ENCODE results near the gene CD300E.

Gene CD300E

DNA sequence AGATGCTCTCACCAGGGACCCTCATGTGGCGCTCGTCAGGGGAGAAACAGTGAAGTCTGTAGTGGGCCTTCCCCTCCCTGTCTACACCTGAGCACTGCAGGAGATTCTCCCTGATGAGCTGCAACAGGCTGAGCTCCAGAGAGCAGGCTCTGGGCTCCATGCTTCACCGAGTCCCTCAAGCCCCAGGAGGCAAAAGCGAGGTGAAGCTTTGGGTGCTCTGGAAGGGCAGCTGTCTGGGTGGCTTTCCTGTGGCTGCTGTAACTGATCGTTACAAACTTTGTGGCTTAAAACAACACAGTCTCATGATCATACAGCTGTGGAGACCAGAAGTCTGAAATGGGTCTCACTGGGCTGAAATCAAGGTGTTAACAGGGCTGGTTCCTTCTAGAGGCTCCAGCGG is 19.3 kb downstream of the CD300E start:
- TF ChIP-seq, protein P1, sequence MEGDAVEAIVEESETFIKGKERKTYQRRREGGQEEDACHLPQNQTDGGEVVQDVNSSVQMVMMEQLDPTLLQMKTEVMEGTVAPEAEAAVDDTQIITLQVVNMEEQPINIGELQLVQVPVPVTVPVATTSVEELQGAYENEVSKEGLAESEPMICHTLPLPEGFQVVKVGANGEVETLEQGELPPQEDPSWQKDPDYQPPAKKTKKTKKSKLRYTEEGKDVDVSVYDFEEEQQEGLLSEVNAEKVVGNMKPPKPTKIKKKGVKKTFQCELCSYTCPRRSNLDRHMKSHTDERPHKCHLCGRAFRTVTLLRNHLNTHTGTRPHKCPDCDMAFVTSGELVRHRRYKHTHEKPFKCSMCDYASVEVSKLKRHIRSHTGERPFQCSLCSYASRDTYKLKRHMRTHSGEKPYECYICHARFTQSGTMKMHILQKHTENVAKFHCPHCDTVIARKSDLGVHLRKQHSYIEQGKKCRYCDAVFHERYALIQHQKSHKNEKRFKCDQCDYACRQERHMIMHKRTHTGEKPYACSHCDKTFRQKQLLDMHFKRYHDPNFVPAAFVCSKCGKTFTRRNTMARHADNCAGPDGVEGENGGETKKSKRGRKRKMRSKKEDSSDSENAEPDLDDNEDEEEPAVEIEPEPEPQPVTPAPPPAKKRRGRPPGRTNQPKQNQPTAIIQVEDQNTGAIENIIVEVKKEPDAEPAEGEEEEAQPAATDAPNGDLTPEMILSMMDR (IDR thresholded peaks at IDR 0.05; ENCODE audit: control insufficient read depth, insufficient read depth, low read depth, low read length, missing control alignments) = no peak
- DNase-seq (ENCODE audit: low read depth) = no peak
- H3K4me3 ChIP-seq (ENCODE audit: control insufficient read depth, low read depth, low read length) = no peak overlapping the region

DNA sequence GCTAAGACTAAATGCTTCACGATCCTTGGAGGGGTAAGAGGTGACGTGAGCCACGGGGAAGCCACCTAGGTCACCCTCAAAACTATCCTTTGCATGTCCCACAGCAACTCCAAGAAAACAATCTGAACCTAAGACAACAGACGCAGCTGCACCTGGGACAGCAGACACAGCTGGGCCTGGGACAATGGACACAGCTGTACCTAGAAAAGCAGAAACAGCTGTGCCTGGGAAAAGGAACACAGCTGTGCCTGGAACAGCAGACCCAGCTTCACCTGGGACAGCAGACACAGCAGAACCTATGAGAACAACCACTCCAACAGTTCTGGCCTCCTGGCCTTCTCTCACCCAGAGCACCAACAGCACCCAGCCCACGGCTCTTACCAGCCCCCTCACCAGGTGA is 19.8 kb downstream of the CD300E start:
- TF ChIP-seq, protein P1 (IDR thresholded peaks at IDR 0.05; ENCODE audit: control insufficient read depth, insufficient read depth, low read depth, low read length, missing control alignments) = no peak
- no peak overlapping the region for H3K4me3 ChIP-seq (ENCODE audit: control insufficient read depth, low read depth, low read length)
- no peak for DNase-seq (ENCODE audit: low read depth)

DNA sequence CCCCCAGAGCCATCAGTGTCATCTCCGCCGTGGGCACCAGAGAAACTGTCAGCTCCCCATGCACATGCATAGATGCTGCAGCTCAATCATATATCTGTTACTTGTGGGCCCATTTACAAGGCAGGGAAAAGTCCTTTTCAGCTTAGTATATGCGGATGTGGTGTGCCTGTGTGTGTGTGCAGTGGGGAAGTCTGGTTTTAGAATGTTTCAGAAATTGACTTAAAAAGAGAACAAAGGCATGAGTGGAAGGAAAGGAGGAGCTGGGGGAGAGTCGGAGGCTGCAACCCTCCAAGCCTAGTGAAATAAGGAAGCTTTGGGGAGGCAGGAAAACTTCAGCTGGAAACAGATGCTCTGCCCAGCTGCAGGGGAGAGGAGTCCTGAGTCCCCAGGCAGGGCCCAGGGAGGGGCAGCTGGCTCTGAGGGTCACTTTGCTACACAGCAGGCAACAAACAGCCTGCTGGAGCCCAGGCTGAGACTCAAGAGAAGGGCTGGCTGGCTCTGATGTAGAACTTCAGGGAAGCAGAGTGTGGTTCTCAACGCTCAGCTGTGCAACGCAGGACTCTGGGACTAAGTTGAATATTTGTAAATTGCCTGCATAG is 20.4 kb downstream of the CD300E start:
- H3K4me3 ChIP-seq (ENCODE audit: control insufficient read depth, low read depth, low read length) = no peak overlapping the region
- DNase-seq (ENCODE audit: low read depth) = no peak
- TF ChIP-seq, protein P1 (IDR thresholded peaks at IDR 0.05; ENCODE audit: control insufficient read depth, insufficient read depth, low read depth, low read length, missing control alignments) = no peak

DNA sequence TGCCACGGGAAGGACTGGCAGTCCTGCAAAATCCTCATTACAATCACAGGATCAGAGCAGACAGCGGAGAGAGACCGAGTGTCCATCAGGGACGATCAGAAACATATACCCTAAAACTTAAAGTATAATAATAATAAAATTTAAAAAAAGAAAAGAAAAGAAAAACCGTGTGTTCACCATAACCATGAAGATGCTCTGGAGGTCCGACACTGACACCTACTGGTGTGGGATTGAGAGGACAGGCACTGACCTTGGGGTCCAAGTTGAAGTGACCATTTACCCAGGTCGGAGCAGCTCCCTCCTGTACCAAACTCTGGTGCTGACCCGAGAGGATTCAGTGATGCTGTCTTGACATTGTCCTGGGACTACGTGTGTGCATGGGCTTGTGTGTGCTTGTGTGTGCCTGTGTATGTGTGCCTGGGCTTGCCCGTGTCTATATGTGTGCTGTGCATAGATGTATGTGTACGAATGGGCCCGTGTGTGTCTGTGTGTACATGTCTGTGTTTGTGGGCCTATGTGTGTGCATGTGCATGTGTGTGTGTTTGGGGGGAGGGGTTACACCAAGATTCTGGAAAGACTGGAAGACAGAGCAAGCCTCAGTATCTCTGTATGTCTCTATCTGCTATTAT is 21.5 kb downstream of the CD300E start:
- DNase-seq (ENCODE audit: low read depth) = no peak
- TF ChIP-seq, protein P1 (IDR thresholded peaks at IDR 0.05; ENCODE audit: control insufficient read depth, insufficient read depth, low read depth, low read length, missing control alignments) = peak; percentile 70
- H3K4me3 ChIP-seq (ENCODE audit: control insufficient read depth, low read depth, low read length) = no peak overlapping the region

DNA sequence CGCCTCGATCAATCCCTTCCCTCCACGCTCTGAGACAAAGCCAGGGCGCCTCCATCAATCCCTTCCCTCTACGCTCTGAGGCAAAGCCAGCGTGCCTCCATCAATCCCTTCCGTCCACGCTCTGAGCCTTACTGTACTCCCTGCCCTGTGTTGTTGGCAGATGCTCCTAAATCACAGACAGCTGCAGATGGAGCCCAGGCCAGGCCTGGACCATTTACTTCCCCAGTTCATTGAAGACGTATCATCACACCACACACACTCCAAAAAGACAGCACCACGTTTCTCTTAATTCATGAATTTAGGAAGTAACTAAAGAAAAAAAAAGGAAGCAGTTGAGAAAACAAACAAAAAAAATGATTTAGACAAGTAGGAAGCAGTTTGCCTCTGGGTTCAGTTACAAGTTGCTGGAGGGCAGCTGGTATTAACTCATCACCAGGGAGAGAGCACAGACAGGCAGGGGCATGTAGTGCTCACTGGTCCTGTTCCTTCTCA is 24.0 kb downstream of the CD300E start:
- no peak for DNase-seq (ENCODE audit: low read depth)
- TF ChIP-seq, protein P1 (IDR thresholded peaks at IDR 0.05; ENCODE audit: control insufficient read depth, insufficient read depth, low read depth, low read length, missing control alignments) = no peak
- no peak overlapping the region for H3K4me3 ChIP-seq (ENCODE audit: control insufficient read depth, low read depth, low read length)

DNA sequence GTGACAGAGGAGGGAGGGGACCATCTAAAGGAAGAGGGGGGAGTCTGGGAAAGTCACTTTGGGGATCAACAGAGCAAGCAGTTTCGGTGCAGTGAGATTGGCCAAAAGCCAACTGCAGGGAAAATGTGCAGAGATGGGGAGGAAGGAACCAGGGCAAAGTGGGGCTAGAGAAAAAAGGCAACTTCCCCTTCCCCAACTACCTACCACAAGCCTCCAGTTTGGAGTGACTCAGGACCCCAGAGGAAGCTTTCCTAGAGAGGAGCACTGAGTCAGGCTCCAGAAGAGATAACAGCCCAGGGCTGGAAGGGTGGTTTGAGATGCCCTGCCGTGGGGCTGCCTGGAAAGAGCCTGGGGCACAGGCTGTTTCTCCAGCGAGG is 24.5 kb downstream of the CD300E start:
- H3K4me3 ChIP-seq (ENCODE audit: control insufficient read depth, low read depth, low read length) = no peak overlapping the region
- TF ChIP-seq, protein P1 (IDR thresholded peaks at IDR 0.05; ENCODE audit: control insufficient read depth, insufficient read depth, low read depth, low read length, missing control alignments) = no peak
- no peak for DNase-seq (ENCODE audit: low read depth)

All from AG09309 (cell line).